HepG2 (cell line): ENCODE data around the gene POU2AF3. TPM values are rescaled to one million over a fixed set of nuclear protein-coding genes. Genes with fewer than 3 reads are reported as not detected.

Source experiments
- AFF4 ChIP-seq: sonication (generic); formaldehyde crosslinking; IDR thresholded peaks from 2 replicates; pipeline ENCODE4 v1.4.0; 2020; ENCODE audit warnings: missing genetic modification reagents
- DNMT1 ChIP-seq: sonication (generic); formaldehyde crosslinking; IDR thresholded peaks from 2 replicates; pipeline ENCODE4 v1.5.1; 2020; ENCODE audit warnings: mild to moderate bottlenecking, missing genetic modification reagents
- DR1 ChIP-seq: sonication (generic); formaldehyde crosslinking; IDR thresholded peaks from 2 replicates; pipeline ENCODE4 v1.8.0; 2021; ENCODE audit warnings: mild to moderate bottlenecking, missing genetic modification reagents, inconsistent platforms
- FLYWCH1 ChIP-seq: sonication (generic); formaldehyde crosslinking; IDR thresholded peaks from 2 replicates; pipeline ENCODE4 v1.8.1; 2023; ENCODE audit warnings: mild to moderate bottlenecking, missing genetic modification reagents
- GPN1 ChIP-seq: sonication (generic); formaldehyde crosslinking; IDR thresholded peaks from 2 replicates; pipeline ENCODE4 v1.5.1; 2020; ENCODE audit warnings: missing genetic modification reagents, borderline replicate concordance
- HIC2 ChIP-seq: sonication (generic); formaldehyde crosslinking; IDR thresholded peaks from 2 replicates; pipeline ENCODE4 v1.9.0; 2022; ENCODE audit warnings: low read depth, missing genetic modification reagents
- HIVEP1 ChIP-seq: sonication (generic); formaldehyde crosslinking; IDR thresholded peaks from 2 replicates; pipeline ENCODE4 v1.4.0; 2020; ENCODE audit warnings: mild to moderate bottlenecking, missing genetic modification reagents
- HNF4A ChIP-seq: sonication (generic); formaldehyde crosslinking; IDR thresholded peaks from 2 replicates; pipeline ENCODE4 v1.4.0; 2020; ENCODE audit warnings: missing genetic modification reagents
- PAWR ChIP-seq: sonication (generic); formaldehyde crosslinking; IDR thresholded peaks from 2 replicates; pipeline ENCODE4 v1.4.0; 2020; ENCODE audit warnings: missing genetic modification reagents, mild to moderate bottlenecking, borderline replicate concordance
- RARA ChIP-seq: IDR thresholded peaks from 2 replicates; pipeline ENCODE4 v1.6.1; 2016; ENCODE audit warnings: missing genetic modification reagents, missing compliant biosample characterization
- RARG ChIP-seq: sonication (generic); formaldehyde crosslinking; IDR thresholded peaks from 2 replicates; pipeline ENCODE4 v1.4.0; 2020; ENCODE audit warnings: low read depth, mild to moderate bottlenecking, missing genetic modification reagents
- RBM22 ChIP-seq: fragments of 200-400 bp; formaldehyde crosslinking; optimal IDR thresholded peaks from 2 replicates; pipeline ENCODE3; 2017; ENCODE audit warnings: mild to moderate bottlenecking, low read length, moderate library complexity
- RCOR2 ChIP-seq: IDR thresholded peaks from 2 replicates; pipeline ENCODE4 v1.6.1; 2016; ENCODE audit warnings: missing biosample characterization, missing genetic modification reagents
- REPIN1 ChIP-seq: sonication (generic); formaldehyde crosslinking; IDR thresholded peaks from 2 replicates; pipeline ENCODE4 v1.8.0; 2022; ENCODE audit warnings: missing genetic modification reagents, low read depth, mild to moderate bottlenecking, borderline replicate concordance
- SMAD3 ChIP-seq: sonication (generic); formaldehyde crosslinking; IDR thresholded peaks from 2 replicates; pipeline ENCODE4 v1.4.0; 2020; ENCODE audit warnings: missing genetic modification reagents
- SRY ChIP-seq: sonication (generic); formaldehyde crosslinking; IDR thresholded peaks from 2 replicates; pipeline ENCODE4 v1.8.0; 2022; ENCODE audit warnings: mild to moderate bottlenecking, missing genetic modification reagents
- ZBTB42 ChIP-seq: sonication (generic); formaldehyde crosslinking; IDR thresholded peaks from 2 replicates; pipeline ENCODE4 v1.5.0; 2020; ENCODE audit warnings: mild to moderate bottlenecking, missing genetic modification reagents
- ZMYM3 ChIP-seq: sonication (generic); formaldehyde crosslinking; IDR thresholded peaks from 2 replicates; pipeline ENCODE4 v1.5.1; 2020; ENCODE audit warnings: mild to moderate bottlenecking, missing genetic modification reagents
- ZNF160 ChIP-seq: sonication (generic); formaldehyde crosslinking; IDR thresholded peaks from 2 replicates; pipeline ENCODE4 v1.8.0; 2022; ENCODE audit warnings: mild to moderate bottlenecking, inconsistent platforms, missing genetic modification reagents
- ZNF20 ChIP-seq: sonication (generic); formaldehyde crosslinking; IDR thresholded peaks from 2 replicates; pipeline ENCODE4 v1.4.0; 2020; ENCODE audit warnings: mild to moderate bottlenecking, moderate library complexity, missing genetic modification reagents
- ZNF501 ChIP-seq: sonication (generic); formaldehyde crosslinking; IDR thresholded peaks from 2 replicates; pipeline ENCODE4 v1.5.1; 2020; ENCODE audit warnings: mild to moderate bottlenecking, moderate library complexity, missing genetic modification reagents
- ZNF547 ChIP-seq: sonication (generic); formaldehyde crosslinking; IDR thresholded peaks from 2 replicates; pipeline ENCODE4 v1.5.1; 2020; ENCODE audit warnings: mild to moderate bottlenecking, missing genetic modification reagents
- ZNF562 ChIP-seq: sonication (generic); formaldehyde crosslinking; IDR thresholded peaks from 2 replicates; pipeline ENCODE4 v1.8.0; 2022; ENCODE audit warnings: missing genetic modification reagents, borderline replicate concordance
- ZNF709 ChIP-seq: sonication (generic); formaldehyde crosslinking; IDR thresholded peaks from 2 replicates; pipeline ENCODE4 v1.5.0; 2020; ENCODE audit warnings: mild to moderate bottlenecking, missing genetic modification reagents
- ZNF724P ChIP-seq: sonication (generic); formaldehyde crosslinking; IDR thresholded peaks from 2 replicates; pipeline ENCODE4 v1.8.0; 2022; ENCODE audit warnings: missing genetic modification reagents, borderline replicate concordance
- ZNF775 ChIP-seq: sonication (generic); formaldehyde crosslinking; IDR thresholded peaks from 2 replicates; pipeline ENCODE4 v1.4.0; 2020; ENCODE audit warnings: missing genetic modification reagents, mild to moderate bottlenecking, moderate library complexity, borderline replicate concordance
- polyA plus RNA-seq, 8 experiments: library from polyadenylated mRNA; depleted of rRNA in 3 of 8; stranded (reverse) in 7 of 8; unstranded in 1 of 8; fragments of >200 nt; fragmentation: Illumina TruSeq in 4 of 8; extraction: Trizol in 4 of 8; gene quantifications; 2 replicates each; pipeline versions ENCODE4 v1.2.1 to v1.2.3, GENCODE V29; 2011 to 2016; ENCODE audit warnings: low read depth in 4 of 8, missing spikeins in 1 of 8, mixed read lengths in 1 of 8; ENCODE audit not compliant: insufficient read depth in 1 of 8
- total RNA-seq, 5 experiments: library from RNA; depleted of rRNA; stranded (reverse); fragments of >200 nt; fragmentation: Illumina TruSeq; extraction: Trizol; gene quantifications; 2 replicates each; pipeline ENCODE4 v1.2.3, GENCODE V29; 2016; ENCODE audit warnings: low read depth in 1 of 5

Gene POU2AF3
- total and polyA plus RNA-seq, 2 of the 13 experiments (the other 11 are each of a cell fraction or from before 2014, with no cell fraction given) = 7.8 to 71.2 TPM

GRCh38 chr11:111299101-111300026, 1.0 kb downstream of the POU2AF3 start (continued):
- TF ChIP-seq ZNF501 (CRISPR knock-in tag) = no peak; the same call in 1 of the 2 replicates
- peak; percentile 78; the same call in 1 of the 2 replicates for TF ChIP-seq ZNF709 (CRISPR knock-in tag)
- no peak for TF ChIP-seq FLYWCH1
- peak; percentile 10; the same call in 1 of the 2 replicates for TF ChIP-seq HNF4A (CRISPR knock-in tag)
- no peak for TF ChIP-seq DNMT1 (CRISPR knock-in tag)
- no peak for TF ChIP-seq ZNF20 (CRISPR knock-in tag)
- no peak for TF ChIP-seq ZNF775
- peak; percentile 48 for TF ChIP-seq RARA (CRISPR knock-in tag)
- TF ChIP-seq SRY = no peak; the same call in none of the 2 replicates
- peak; percentile 65; the same call in 1 of the 2 replicates for TF ChIP-seq HIC2 (CRISPR knock-in tag)
- TF ChIP-seq HIVEP1 (CRISPR knock-in tag) = no peak
- no peak for TF ChIP-seq SMAD3 (CRISPR knock-in tag)
- no peak for TF ChIP-seq ZNF160 (CRISPR knock-in tag)
- TF ChIP-seq RBM22 = no peak
- TF ChIP-seq ZBTB42 = 0 out of 2 replicates have a peak, but pooled peaks have one; percentile 8
- TF ChIP-seq REPIN1 (CRISPR knock-in tag) = no peak
- peak; percentile 90 for TF ChIP-seq AFF4 (CRISPR knock-in tag)
- TF ChIP-seq GPN1 = no peak
- TF ChIP-seq ZNF547 (CRISPR knock-in tag) = peak; percentile 84; the same call in 1 of the 2 replicates
- TF ChIP-seq ZNF562 (CRISPR knock-in tag) = no peak
- peak; percentile 35; the same call in 1 of the 2 replicates for TF ChIP-seq DR1 (CRISPR knock-in tag)
- TF ChIP-seq RARG = no peak
- TF ChIP-seq ZMYM3 (CRISPR knock-in tag) = no peak; the same call in 1 of the 2 replicates
- no peak for TF ChIP-seq RCOR2 (CRISPR knock-in tag)
- no peak for TF ChIP-seq PAWR (CRISPR knock-in tag)
- TF ChIP-seq ZNF724P = no peak
